PC-3 (cell line): ENCODE data around the gene MAD2L1BP.

ENCODE experiments used
- EZH2 ChIP-seq: fragments of 300-600 bp; sonication (generic); IDR thresholded peaks from one replicate; pipeline ENCODE4 v1.6.1; 2017; ENCODE audit warnings: antibody characterized with exemption, mild to moderate bottlenecking, low read length; ENCODE audit not compliant: unreplicated experiment
- EZH2phosphoT487 ChIP-seq: fragments of 300-600 bp; sonication (generic); IDR thresholded peaks from 2 replicates; pipeline ENCODE4 v1.6.1; 2018; ENCODE audit warnings: mild to moderate bottlenecking, antibody characterized with exemption, low read length, borderline replicate concordance
- TF ChIP-seq, protein P1 (sequence below): fragments of 300-600 bp; sonication (generic); conservative IDR thresholded peaks from 2 replicates; pipeline ENCODE4 v1.5.1; 2017; ENCODE audit warnings: antibody characterized with exemption, low read depth, mild to moderate bottlenecking, low read length

DNA sequence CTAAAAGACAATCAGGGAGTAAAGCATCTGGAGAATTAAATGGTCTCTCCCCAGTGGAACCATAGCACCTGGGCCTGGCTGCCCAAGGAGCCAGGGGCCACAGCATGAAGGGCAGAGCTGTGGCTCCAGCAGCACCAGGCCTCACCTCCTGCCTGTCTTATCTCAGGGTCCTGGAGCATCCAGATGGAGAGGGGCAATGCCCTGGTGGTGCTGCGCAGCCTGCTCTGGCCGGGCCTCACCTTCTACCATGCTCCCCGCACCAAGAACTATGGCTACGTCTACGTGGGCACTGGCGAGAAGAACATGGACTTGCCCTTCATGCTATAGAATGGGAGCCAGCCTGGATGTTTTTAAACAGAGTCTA, 35.0 kb downstream of the MAD2L1BP start:
- TF ChIP-seq, protein P1, sequence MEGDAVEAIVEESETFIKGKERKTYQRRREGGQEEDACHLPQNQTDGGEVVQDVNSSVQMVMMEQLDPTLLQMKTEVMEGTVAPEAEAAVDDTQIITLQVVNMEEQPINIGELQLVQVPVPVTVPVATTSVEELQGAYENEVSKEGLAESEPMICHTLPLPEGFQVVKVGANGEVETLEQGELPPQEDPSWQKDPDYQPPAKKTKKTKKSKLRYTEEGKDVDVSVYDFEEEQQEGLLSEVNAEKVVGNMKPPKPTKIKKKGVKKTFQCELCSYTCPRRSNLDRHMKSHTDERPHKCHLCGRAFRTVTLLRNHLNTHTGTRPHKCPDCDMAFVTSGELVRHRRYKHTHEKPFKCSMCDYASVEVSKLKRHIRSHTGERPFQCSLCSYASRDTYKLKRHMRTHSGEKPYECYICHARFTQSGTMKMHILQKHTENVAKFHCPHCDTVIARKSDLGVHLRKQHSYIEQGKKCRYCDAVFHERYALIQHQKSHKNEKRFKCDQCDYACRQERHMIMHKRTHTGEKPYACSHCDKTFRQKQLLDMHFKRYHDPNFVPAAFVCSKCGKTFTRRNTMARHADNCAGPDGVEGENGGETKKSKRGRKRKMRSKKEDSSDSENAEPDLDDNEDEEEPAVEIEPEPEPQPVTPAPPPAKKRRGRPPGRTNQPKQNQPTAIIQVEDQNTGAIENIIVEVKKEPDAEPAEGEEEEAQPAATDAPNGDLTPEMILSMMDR, result no peak
- no peak for TF ChIP-seq EZH2phosphoT487
- no peak for TF ChIP-seq EZH2
